CD14-positive monocyte (primary cell): ENCODE measurements around the gene IER5L. TPM values are rescaled to one million over a fixed set of nuclear protein-coding genes. Genes with fewer than 3 reads are reported as not detected.

Experiments
- DNase-seq, 3 donors: peaks; one replicate each; pipeline ENCODE4 v3.0.0-alpha.2; 2011 to 2022
- H2AFZ ChIP-seq: 2 replicates; pipeline ENCODE4 v1.6.0; 2012; ENCODE audit warnings: mild to moderate bottlenecking, low read depth, low read length, inconsistent platforms; ENCODE audit not compliant: insufficient read depth, poor library complexity, severe bottlenecking
- H3K27ac ChIP-seq, 2 donors: 1 replicate in 1 of 2; 2 replicates in 1 of 2; pipeline ENCODE4 v1.5.1; 2012 to 2013; ENCODE audit warnings: low read length in 2 of 2, control low read depth in 1 of 2, inconsistent platforms in 1 of 2, low read depth in 1 of 2, mild to moderate bottlenecking in 1 of 2
- H3K27me3 ChIP-seq, 2 donors: one replicate each; pipeline versions ENCODE4 v1.6.0 to v1.6.1; 2011 to 2013; ENCODE audit warnings: low read length in 2 of 2; ENCODE audit not compliant: control insufficient read depth in 2 of 2, insufficient read depth in 2 of 2
- H3K36me3 ChIP-seq, 2 donors: replicated peaks in 1 of 2; 1 replicate in 1 of 2; 2 replicates in 1 of 2; pipeline versions ENCODE4 v1.5.1 to v1.6.1; 2012 to 2013; ENCODE audit warnings: low read length in 2 of 2, control low read depth in 1 of 2, inconsistent platforms in 1 of 2, mild to moderate bottlenecking in 1 of 2; ENCODE audit not compliant: insufficient read depth in 2 of 2, control insufficient read depth in 1 of 2
- H3K4me1 ChIP-seq, 2 donors: 1 replicate in 1 of 2; 2 replicates in 1 of 2; pipeline versions ENCODE4 v1.5.1 to v1.6.1; 2012 to 2013; ENCODE audit warnings: low read length in 2 of 2, control low read depth in 1 of 2, inconsistent platforms in 1 of 2, mild to moderate bottlenecking in 1 of 2, moderate library complexity in 1 of 2; ENCODE audit not compliant: insufficient read depth in 2 of 2, control insufficient read depth in 1 of 2
- H3K4me2 ChIP-seq: replicated peaks from 2 replicates; pipeline ENCODE3; 2012; ENCODE audit warnings: low read length, moderate library complexity, mild to moderate bottlenecking; ENCODE audit not compliant: poor library complexity, severe bottlenecking; ENCODE audit errors: extremely low read depth
- H3K4me3 ChIP-seq, 3 experiments: fragments of 200-600 bp in 1 of 3; sonication (generic) in 1 of 3; replicated peaks in 1 of 3; 1 replicate in 2 of 3; 2 replicates in 1 of 3; pipeline ENCODE4 v1.5.1; 2011 to 2013; ENCODE audit warnings: low read length in 3 of 3, mild to moderate bottlenecking in 3 of 3, control low read depth in 2 of 3, low read depth in 2 of 3, inconsistent platforms in 1 of 3, moderate library complexity in 1 of 3
- H3K79me2 ChIP-seq: 2 replicates; pipeline ENCODE4 v1.6.0; 2012; ENCODE audit warnings: mild to moderate bottlenecking, control low read depth, inconsistent platforms, low read length, moderate library complexity; ENCODE audit not compliant: insufficient read depth
- H3K9ac ChIP-seq: 2 replicates; pipeline ENCODE4 v1.6.0; 2017; ENCODE audit warnings: low read length, mild to moderate bottlenecking; ENCODE audit not compliant: insufficient read depth, poor library complexity, severe bottlenecking
- H3K9me3 ChIP-seq, 2 donors: replicated peaks in 1 of 2; 1 replicate in 1 of 2; 2 replicates in 1 of 2; pipeline versions ENCODE4 v1.5.1 to v1.6.1; 2012 to 2013; ENCODE audit warnings: low read length in 2 of 2, control low read depth in 1 of 2; ENCODE audit not compliant: control insufficient read depth in 1 of 2, insufficient read depth in 1 of 2
- H4K20me1 ChIP-seq: 2 replicates; pipeline ENCODE4 v1.6.0; 2012; ENCODE audit warnings: mild to moderate bottlenecking, low read length, control low read depth, moderate library complexity; ENCODE audit not compliant: insufficient read depth
- H3K27ac Mint-ChIP-seq, 7 donors: one replicate each; pipeline ENCODE4 v1.8.0; 2020; ENCODE audit warnings: mild to moderate bottlenecking in 7 of 7, mixed read lengths in 7 of 7, moderate library complexity in 6 of 7, inconsistent platforms in 2 of 7
- H3K27me3 Mint-ChIP-seq, 3 donors: one replicate each; pipeline ENCODE4 v1.8.0; 2021 to 2022; ENCODE audit warnings: low read depth in 3 of 3, mild to moderate bottlenecking in 3 of 3, mixed read lengths in 3 of 3, moderate library complexity in 3 of 3, inconsistent platforms in 1 of 3
- H3K36me3 Mint-ChIP-seq, 2 donors: one replicate each; pipeline ENCODE4 v1.8.0; 2020; ENCODE audit warnings: mixed read lengths in 2 of 2, inconsistent platforms in 1 of 2, mild to moderate bottlenecking in 1 of 2
- H3K4me1 Mint-ChIP-seq: one replicate; pipeline ENCODE4 v1.8.0; 2020; ENCODE audit warnings: mild to moderate bottlenecking, mixed read lengths
- H3K4me3 Mint-ChIP-seq, 2 donors: one replicate each; pipeline ENCODE4 v1.8.0; 2020; ENCODE audit warnings: mild to moderate bottlenecking in 2 of 2, mixed read lengths in 2 of 2, moderate library complexity in 1 of 2
- H3K9me3 Mint-ChIP-seq, 7 donors: one replicate each; pipeline ENCODE4 v1.8.0; 2020 to 2022; ENCODE audit warnings: mixed read lengths in 7 of 7, mild to moderate bottlenecking in 6 of 7, moderate library complexity in 6 of 7, inconsistent platforms in 2 of 7
- CTCF ChIP-seq: fragments of 200-600 bp; IDR thresholded peaks from one replicate; pipeline ENCODE4 v1.8.0; 2022; ENCODE audit warnings: antibody characterized with exemption, mild to moderate bottlenecking
- WGBS: methylation state at CpG from one replicate; pipeline ENCODE4 v1.1.5; 2013; ENCODE audit warnings: missing lambda C conversion rate; ENCODE audit not compliant: insufficient coverage; 5-methylcytosine and 5-hydroxymethylcytosine counted together
- intact Hi-C, 2 donors: fragments of 100-400 bp; cut with micrococcal nuclease; formaldehyde crosslinking; loops; one replicate each; pipeline versions ENCODE4 v1.15.0 to v1.15.1; 2023
- polyA plus RNA-seq, 3 donors: library from polyadenylated mRNA; depleted of rRNA in 1 of 3; unstranded in 2 of 3; stranded (reverse) in 1 of 3; fragments of 300-500 nt in 2 of 3; fragments of >200 nt in 1 of 3; fragmentation: Illumina TruSeq in 2 of 3; gene quantifications; 1 replicate in 2 of 3; 2 replicates in 1 of 3; pipeline ENCODE4 v1.2.3, GENCODE V29; 2012 to 2021

The IER5L gene
- polyA plus RNA-seq, 3 donors = 0.36 to 15.5 (median 0.79) TPM

- Histone ChIP-seq H3K4me1 (peaks cover 37 to 44% of the 10 kb centered on the region in 2 donors), H3K36me3 (peaks cover 51 to 62% of the 10 kb centered on the region in 2 donors), H2AFZ (no peak overlapping the region), H3K27ac (no peak overlapping the region), H4K20me1 (peaks cover under 1% of the 10 kb centered on the region), H3K9me3 (no peaks in the 10 kb centered on the region), H3K9ac (no peak overlapping the region), H3K79me2 (peaks cover 17% of the 10 kb centered on the region), H3K27me3 (no peaks in the 10 kb centered on the region), H3K4me3 (no peak overlapping the region), H3K4me2 (no peak overlapping the region)
- H3K9me3 Mint-ChIP-seq = no peaks in the 10 kb centered on the region
- WGBS = 95% methylated on average over 8 of the region's 9 CpGs
- DNase-seq = no peak
- H3K4me3 Mint-ChIP-seq = no peak overlapping the region
- peaks cover 39% of the 10 kb centered on the region for H3K4me1 Mint-ChIP-seq
- no peak for TF ChIP-seq CTCF
- intact Hi-C loops = loop anchor here (5.0 to 10.0 kb wide), 3 partner anchors 39 to 647 kb away; partner anchors contain the start of gene IER5L (in 1 of the 2)
- no peaks in the 10 kb centered on the region for H3K27me3 Mint-ChIP-seq
- peaks cover 50 to 72% of the 10 kb centered on the region in 2 donors for H3K36me3 Mint-ChIP-seq
- H3K27ac Mint-ChIP-seq = peak overlapping the region in 3 of 7 donors; percentile 16 to 60 (median 51)
Measured at GRCh38 chr9:129138144-129138462, 40.0 kb downstream of the IER5L start.

DNA sequence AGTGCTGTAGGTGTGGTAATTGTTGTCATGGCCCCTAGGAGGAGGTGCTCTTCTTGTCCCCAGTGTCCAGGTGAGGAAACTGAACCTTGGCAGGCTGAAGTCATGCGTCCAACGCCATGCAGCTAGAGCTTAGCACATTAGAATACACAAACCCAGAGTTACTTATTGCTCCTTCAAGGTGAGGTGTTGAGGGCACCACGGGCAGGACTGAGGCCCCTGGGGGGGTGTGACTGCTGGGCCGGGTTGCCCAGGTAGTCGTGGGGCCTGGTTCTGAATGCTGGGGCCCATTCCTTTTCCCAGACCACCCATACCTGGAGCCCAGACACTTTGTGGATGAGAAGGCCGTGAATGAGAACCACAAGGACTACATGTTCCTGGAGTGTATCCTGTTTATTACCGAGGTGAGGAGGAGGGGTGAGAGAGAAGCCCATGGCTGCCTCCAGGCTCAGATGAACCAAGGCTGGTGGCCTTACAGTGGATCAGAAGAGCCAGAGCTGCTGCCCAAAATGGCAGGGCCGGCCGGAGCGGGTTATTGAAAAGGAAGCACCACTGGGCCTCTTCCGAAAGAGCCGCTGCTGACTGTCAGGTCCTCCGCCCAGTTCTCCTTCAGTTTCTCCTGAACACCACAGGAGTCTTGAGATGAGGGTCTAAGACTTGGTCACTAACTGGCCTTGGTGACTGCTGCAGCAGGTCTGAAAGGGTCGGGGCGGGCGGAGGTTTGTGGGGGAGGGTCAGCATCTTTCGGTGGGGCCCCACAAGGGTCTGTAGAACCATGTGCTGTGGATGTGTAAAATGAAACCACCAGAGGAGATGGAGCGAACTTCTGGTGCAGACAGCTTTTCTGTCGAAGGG lies 40.5 kb downstream of the IER5L start:
- no peak for DNase-seq
- WGBS = 86% methylated on average over 10 of the region's 19 CpGs
- Histone ChIP-seq H3K4me1 (peaks cover 34 to 38% of the 10 kb centered on the region in 2 donors), H3K4me2 (no peak overlapping the region), H3K79me2 (peaks cover 14% of the 10 kb centered on the region), H3K9ac (no peak overlapping the region), H3K36me3 (peaks cover 55 to 65% of the 10 kb centered on the region in 2 donors), H4K20me1 (no peaks in the 10 kb centered on the region), H3K4me3 (no peak overlapping the region), H2AFZ (no peak overlapping the region), H3K9me3 (no peaks in the 10 kb centered on the region), H3K27me3 (no peaks in the 10 kb centered on the region), H3K27ac (no peak overlapping the region)
- H3K36me3 Mint-ChIP-seq = peaks cover 53 to 72% of the 10 kb centered on the region in 2 donors
- H3K9me3 Mint-ChIP-seq = no peaks in the 10 kb centered on the region
- H3K27me3 Mint-ChIP-seq = no peaks in the 10 kb centered on the region
- H3K27ac Mint-ChIP-seq = peak overlapping the region in 5 of 7 donors; percentile 18 to 53 (median 50)
- no peak for TF ChIP-seq CTCF
- H3K4me3 Mint-ChIP-seq = no peak overlapping the region
- peaks cover 33% of the 10 kb centered on the region for H3K4me1 Mint-ChIP-seq
- intact Hi-C loops = loop anchor here (5.0 to 10.0 kb wide), 3 partner anchors 40 to 647 kb away; partner anchors contain the start of gene IER5L (in 1 of the 2)
